ENCODE results near the gene EPX.

EPX gene

GRCh38 chr17:58229881-58230280 is 37.4 kb downstream of the EPX start:
- no peak for DNase-seq

- DNase-seq = no peak
Observed at GRCh38 chr17:58231641-58232040, 39.1 kb downstream of the EPX start.

DNA sequence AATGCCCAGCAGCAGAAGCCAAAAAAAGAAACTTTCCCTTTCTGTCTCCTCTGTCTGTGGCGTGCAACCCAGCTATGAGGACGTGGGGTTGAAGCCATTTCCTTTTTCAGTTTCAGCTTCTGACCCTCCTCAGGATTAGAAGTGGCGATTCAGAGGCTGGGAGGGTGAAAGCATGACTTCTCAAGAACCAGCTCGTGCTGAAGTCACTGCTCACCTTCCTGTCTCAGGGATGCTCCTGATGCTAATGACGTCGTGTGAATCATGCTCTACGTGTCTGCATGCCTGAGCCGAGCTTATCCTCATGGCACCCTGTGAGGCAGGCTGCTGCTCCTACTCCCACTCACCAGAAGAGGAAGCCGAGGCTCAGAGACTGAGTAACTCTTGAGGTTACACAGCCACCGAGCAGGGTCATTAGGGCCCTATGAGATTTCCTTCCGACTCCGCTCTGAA is 40.2 kb downstream of the EPX start:
- DNase-seq = no peak

DNA sequence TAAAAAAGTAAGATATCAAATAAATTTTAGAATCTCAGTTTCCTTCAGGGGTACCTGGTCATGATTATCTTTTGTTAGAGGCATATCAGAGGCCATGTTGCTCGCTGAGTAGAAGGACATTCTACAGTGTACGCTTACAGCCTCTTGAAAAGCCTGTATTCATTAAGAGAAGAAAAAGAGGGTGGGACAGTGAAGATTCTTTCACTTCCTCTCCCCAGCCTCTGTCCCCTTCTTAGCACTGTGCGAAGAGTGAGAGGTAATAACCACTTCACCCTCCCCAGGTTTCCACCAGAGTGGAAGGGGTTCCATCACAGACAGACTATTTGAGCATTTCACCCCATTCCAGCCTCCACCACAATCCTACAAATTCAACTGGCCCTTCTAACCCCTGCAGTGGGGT is 41.0 kb downstream of the EPX start:
- DNase-seq = no peak

- no peak for DNase-seq
Observed at GRCh38 chr17:58234512-58234911, 42.0 kb downstream of the EPX start.

DNA sequence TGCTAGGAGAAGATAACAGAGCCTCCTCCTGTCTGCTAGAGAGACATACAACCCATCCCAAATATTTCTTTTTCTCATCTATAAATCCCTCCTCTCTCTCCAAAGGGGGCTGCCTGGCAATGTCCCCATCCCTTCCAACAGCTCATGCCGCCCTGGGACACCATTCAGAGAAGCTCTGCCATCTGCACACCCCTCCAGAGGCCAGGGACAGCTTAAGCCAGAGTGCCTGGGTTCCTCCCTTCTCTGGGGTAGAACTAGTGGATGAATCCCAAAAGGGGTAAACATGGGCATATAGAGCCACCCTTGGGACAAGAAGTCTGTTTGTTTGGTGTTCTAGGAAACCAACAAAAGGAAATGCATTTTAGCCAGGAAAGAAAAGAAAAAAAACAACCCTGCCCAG is 43.3 kb downstream of the EPX start:
- no peak for DNase-seq

DNA sequence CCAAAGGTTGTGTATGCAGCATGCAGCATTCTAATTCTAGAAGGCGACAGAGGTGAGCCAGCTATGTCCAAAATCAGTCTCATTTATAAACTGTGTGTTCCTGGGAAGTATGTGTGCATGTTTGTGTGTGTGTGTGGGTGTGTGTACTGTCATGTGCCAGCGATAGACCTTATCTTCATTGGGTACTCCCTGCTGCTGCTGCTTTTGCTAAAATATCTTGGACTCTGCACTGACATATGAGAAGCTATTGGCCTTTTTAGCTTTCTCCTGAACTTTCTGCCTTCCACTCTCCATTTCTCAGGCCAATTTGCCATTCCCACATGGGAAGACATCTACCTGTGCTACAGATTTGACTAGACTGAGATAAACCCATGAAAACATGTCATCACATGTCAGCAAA is 43.9 kb downstream of the EPX start:
- no peak for DNase-seq

DNA sequence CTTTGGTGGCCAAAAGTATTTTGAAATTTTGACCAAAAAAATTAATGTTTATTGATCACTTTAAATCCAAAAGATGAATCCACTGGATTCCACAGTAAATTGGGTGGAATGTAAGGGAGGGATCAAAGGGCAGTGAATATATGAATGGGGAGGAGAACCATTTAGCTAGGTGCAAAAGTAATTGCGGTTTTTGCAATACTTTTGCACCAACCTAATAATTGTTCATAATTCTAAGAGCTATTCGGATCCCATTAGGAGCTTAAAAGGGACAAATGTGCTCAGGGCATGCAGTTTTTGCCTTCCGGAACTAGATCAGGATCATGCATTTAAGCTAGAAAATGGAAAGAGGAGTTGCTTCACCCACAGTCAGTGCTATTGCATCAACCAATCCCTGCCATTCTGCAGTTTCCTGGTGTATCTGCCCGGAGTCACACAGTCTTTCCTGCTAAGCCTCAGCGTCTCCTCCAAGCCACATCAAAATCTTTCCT is 45.7 kb downstream of the EPX start, which contains the start of gene LPO:
Gene LPO (plus strand): TSS at position 438 of the 488 bp plus-strand sequence. CDS start 4,396 bp downstream, outside the sequence.
- DNase-seq = no peak

GRCh38 chr17:58239987-58240386 is 47.5 kb downstream of the EPX start:
- no peak for DNase-seq

GRCh38 chr17:58242171-58242784 is 49.8 kb downstream of the EPX start:
- no peak for DNase-seq

DNA sequence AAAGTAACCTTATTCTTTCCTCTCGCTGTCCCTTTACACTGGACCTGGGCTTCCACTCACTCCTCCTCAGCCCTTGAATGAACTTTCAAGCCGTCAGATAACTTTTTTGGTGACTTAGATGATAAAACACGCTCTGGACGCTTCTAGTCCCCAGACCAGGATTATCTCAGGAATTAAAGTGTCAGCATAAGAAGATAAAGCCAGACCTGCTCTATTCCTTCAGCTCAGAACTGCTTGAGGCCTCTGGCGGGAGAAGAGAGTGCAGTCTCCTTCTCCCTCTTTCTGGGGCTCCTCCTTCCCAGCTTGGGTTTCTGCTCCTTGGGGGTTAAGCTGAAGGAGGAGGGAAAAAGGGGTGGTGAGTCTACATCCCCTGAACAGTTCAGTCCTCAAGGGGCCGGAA is 52.4 kb downstream of the EPX start:
- DNase-seq = no peak

DNA sequence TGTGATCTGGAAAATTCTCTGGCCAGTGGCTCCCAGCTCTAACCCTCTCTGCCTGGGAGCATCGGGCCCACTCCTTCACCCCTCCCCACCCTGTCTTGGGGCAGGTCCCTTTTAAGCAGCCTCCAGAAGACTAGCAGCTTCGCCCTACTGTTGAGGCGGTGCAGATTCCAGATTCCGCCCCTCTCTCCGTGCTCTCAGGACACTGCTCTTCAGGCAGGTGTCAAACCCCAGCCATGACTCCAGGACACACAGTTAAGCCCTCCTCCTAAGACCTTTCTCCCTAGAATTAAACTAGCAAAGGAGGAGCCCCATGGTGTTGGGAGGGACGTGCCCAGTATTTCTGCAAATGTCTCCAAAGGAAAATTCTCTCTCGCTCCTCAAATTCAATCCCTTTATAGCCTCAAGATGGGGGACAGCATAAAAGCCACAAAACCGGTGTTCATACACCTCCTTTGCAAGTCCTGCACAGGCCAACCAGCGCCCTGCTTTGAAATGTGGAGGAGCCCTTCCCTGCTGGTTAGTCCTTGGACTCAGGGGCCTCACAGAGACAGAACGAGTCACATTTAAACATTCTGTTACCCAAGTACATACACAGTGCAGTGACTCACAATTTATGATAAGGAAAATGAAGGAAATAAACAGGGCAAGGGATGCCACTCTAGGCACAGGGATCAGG is 53.0 kb downstream of the EPX start:
- DNase-seq = no peak

DNA sequence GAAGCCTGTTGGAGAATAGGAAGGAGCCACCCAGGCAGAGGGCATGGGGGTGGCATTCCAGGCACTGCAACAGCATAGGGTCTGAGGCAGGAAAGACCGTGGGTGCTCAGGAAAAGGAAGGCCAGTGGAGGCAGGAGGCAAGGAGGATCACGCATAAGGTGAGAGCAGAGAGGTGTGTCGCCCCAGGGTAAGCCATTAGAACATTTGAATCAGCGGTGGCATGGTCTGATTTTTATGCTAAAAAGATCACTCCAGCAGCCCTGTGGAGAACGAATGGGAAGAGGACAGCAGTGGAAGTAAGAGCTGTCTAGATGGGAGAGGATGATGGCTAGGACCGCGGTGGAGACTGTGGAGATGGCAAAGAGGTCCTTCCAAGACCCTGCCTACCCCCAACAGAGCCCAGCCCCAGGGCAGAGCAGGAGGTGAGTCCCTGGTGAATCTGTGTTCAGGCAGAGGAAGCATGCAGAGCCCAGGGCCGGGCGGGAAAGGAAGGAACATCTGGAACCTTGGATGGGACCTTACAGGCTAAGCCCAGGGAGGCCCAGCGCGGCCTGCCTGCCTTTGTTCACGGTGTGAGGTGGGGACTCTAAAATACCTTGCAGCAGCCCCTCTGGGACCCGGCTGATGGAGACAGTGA is 53.7 kb downstream of the EPX start:
- DNase-seq = no peak

DNA sequence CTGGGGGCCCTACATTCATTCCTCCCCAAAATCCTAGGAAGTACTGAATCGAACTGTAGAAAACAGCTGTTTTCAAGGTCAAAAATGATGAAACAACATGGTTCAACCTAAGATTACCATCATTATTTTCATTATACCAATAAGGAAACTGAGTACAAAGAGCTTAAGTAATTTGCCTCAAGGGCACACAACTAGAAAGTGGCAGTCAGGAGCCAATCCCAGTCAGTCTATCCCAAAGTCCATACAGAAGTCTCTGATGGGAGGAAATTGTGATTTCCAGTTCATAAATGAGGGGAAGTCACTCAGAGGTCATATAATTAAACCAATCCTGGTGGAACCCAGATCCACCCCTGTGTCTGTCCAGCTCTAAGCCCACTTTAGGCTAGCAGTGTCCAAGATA is 54.3 kb downstream of the EPX start:
- no peak for DNase-seq

GRCh38 chr17:58247511-58248363 is 55.2 kb downstream of the EPX start:
- DNase-seq = no peak

DNA sequence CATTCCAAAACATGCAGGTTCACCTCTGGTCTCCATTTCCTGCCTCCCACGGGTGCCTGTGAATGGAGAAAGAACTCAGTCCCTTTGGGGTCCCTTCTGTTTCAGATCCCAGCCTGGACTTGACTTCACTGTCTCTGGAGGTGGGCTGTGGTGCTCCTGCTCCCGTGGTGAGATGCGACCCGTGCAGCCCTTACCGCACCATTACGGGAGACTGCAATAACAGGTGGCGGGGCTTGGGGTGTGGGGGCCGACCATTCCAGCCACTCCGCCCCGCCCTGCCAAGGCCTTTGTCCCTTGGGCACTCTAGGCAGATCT is 56.4 kb downstream of the EPX start:
- DNase-seq = no peak

DNA sequence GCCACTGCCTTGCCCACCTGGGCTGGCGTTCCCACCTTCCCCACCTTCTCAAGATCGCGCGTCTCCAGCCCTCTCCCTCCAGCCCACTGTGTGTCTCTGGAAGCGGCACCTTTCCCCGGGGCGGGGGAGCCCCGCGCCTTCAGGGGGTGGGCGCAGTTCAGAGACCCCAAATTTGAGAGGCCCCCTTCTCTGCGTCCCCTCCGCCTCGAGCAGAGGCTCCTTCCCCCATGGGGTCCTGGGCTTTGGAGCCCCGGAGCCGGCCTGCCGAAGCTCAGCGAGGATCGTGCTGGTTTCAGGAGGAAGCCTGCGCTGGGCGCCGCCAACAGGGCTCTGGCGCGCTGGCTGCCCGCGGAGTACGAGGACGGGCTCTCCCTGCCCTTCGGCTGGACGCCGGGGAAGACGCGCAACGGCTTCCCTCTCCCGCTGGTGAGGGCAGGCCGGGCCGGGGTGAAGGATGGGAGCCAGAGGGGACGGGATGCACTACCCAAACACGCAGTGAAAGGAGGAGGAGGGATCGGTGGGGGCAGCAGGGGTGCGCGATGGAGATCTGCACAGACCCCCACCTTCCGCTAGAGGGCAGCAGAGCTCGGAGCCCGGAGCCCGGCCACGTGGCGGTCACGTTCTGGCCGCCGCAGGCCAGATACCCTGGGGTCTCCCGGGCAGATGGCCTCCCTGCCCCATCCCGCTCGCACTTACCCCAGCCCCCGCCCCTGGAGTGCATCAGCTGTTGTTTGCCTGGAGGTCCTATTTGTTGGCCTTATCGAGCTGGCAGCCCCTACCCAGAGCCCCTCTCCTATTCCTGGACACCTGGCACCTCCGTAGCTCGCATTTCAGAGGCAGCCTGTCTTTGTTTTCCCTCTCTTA is 57.0 kb downstream of the EPX start:
- DNase-seq = peak; percentile 12

- no peak for DNase-seq
Observed at GRCh38 chr17:58250344-58251011, 58.0 kb downstream of the EPX start.

GRCh38 chr17:58252141-58252540 is 59.6 kb downstream of the EPX start:
- DNase-seq = no peak

GRCh38 chr17:58253082-58253481 is 60.6 kb downstream of the EPX start:
- DNase-seq = no peak

All from NCI-H1417 treated with DMSO at 0.1 percent for 48 hours (cell line).